HepG2 (cell line): ENCODE data around the gene DMGDH. TPM values are rescaled to one million over a fixed set of nuclear protein-coding genes. Genes with fewer than 3 reads are reported as not detected.
A peak's percentile ranks its signal among the peaks of the same experiment; 100 is the strongest.

Experiments
- FLYWCH1 ChIP-seq: sonication (generic); formaldehyde crosslinking; IDR thresholded peaks from 2 replicates; pipeline ENCODE4 v1.8.1; 2023; ENCODE audit warnings: mild to moderate bottlenecking, missing genetic modification reagents
- GATAD1 ChIP-seq: IDR thresholded peaks from 2 replicates; pipeline ENCODE4 v1.6.1; 2016; ENCODE audit warnings: missing genetic modification reagents, missing compliant biosample characterization
- KDM2A ChIP-seq: sonication (generic); formaldehyde crosslinking; IDR thresholded peaks from 2 replicates; pipeline ENCODE4 v1.4.0; 2020; ENCODE audit warnings: low read depth, missing genetic modification reagents, borderline replicate concordance
- MIER3 ChIP-seq: IDR thresholded peaks from 2 replicates; pipeline ENCODE4 v1.6.1; 2016; ENCODE audit warnings: missing compliant biosample characterization, borderline replicate concordance
- MTA3 ChIP-seq: sonication (generic); formaldehyde crosslinking; IDR thresholded peaks from 2 replicates; pipeline ENCODE4 v1.4.0; 2020; ENCODE audit warnings: missing genetic modification reagents
- NR2F2 ChIP-seq: IDR thresholded peaks from 2 replicates; pipeline ENCODE4 v1.6.1; 2012; ENCODE audit warnings: low read depth, inconsistent platforms, borderline replicate concordance
- PRPF4 ChIP-seq: fragments of 200-400 bp; formaldehyde crosslinking; IDR thresholded peaks from 2 replicates; pipeline ENCODE4 v1.6.1; 2016; ENCODE audit warnings: low read length, low read depth; ENCODE audit not compliant: poor library complexity, severe bottlenecking
- RBFOX2 ChIP-seq: fragments of 200-400 bp; formaldehyde crosslinking; IDR thresholded peaks from 2 replicates; pipeline ENCODE4 v1.6.1; 2017; ENCODE audit warnings: low read depth, mild to moderate bottlenecking, low read length
- REXO4 ChIP-seq: sonication (generic); formaldehyde crosslinking; IDR thresholded peaks from 2 replicates; pipeline ENCODE4 v1.8.0; 2022; ENCODE audit warnings: missing genetic modification reagents, mild to moderate bottlenecking, borderline replicate concordance
- SRF ChIP-seq: IDR thresholded peaks from 2 replicates; pipeline ENCODE4 v1.6.1; 2011; ENCODE audit warnings: mild to moderate bottlenecking, low read depth, low read length, moderate library complexity
- THAP11 ChIP-seq: IDR thresholded peaks from 2 replicates; pipeline ENCODE4 v1.6.1; 2016; ENCODE audit warnings: missing biosample characterization, missing genetic modification reagents
- USF2 ChIP-seq, 2 experiments: sonication (generic) in 1 of 2; formaldehyde crosslinking in 1 of 2; IDR thresholded peaks; 2 replicates each; pipeline versions ENCODE4 v1.5.1 to v1.6.1; 2011 to 2020; ENCODE audit warnings: borderline replicate concordance in 1 of 2, low read depth in 1 of 2, low read length in 1 of 2, mild to moderate bottlenecking in 1 of 2, missing genetic modification reagents in 1 of 2, moderate library complexity in 1 of 2
- ZC3H13 ChIP-seq: sonication (generic); formaldehyde crosslinking; IDR thresholded peaks from 2 replicates; pipeline ENCODE4 v1.8.1; 2023; ENCODE audit warnings: mild to moderate bottlenecking, missing genetic modification reagents, moderate library complexity
- ZFY ChIP-seq: sonication (generic); formaldehyde crosslinking; IDR thresholded peaks from 2 replicates; pipeline ENCODE4 v1.4.0; 2020; ENCODE audit warnings: missing genetic modification reagents
- ZNF24 ChIP-seq: fragments of 450-650 bp; IDR thresholded peaks from 2 replicates; pipeline ENCODE4 v1.6.1; 2017; ENCODE audit warnings: antibody characterized with exemption, mild to moderate bottlenecking
- ZNF274 ChIP-seq: sonication (generic); formaldehyde crosslinking; IDR thresholded peaks from 2 replicates; pipeline ENCODE4 v1.5.1; 2020; ENCODE audit warnings: mild to moderate bottlenecking, missing genetic modification reagents
- ZNF501 ChIP-seq: sonication (generic); formaldehyde crosslinking; IDR thresholded peaks from 2 replicates; pipeline ENCODE4 v1.5.1; 2020; ENCODE audit warnings: mild to moderate bottlenecking, moderate library complexity, missing genetic modification reagents
- ZNF652 ChIP-seq: IDR thresholded peaks from 2 replicates; pipeline ENCODE4 v1.6.1; 2016; ENCODE audit warnings: low read depth, borderline replicate concordance
- ZNF761 ChIP-seq: sonication (generic); formaldehyde crosslinking; conservative IDR thresholded peaks from 2 replicates; pipeline ENCODE4 v1.4.0; 2020; ENCODE audit warnings: mild to moderate bottlenecking, missing genetic modification reagents
- polyA plus RNA-seq, 8 experiments: library from polyadenylated mRNA; depleted of rRNA in 3 of 8; stranded (reverse) in 7 of 8; unstranded in 1 of 8; fragments of >200 nt; fragmentation: Illumina TruSeq in 4 of 8; extraction: Trizol in 4 of 8; gene quantifications; 2 replicates each; pipeline versions ENCODE4 v1.2.1 to v1.2.3, GENCODE V29; 2011 to 2016; ENCODE audit warnings: low read depth in 4 of 8, missing spikeins in 1 of 8, mixed read lengths in 1 of 8; ENCODE audit not compliant: insufficient read depth in 1 of 8
- total RNA-seq, 5 experiments: library from RNA; depleted of rRNA; stranded (reverse); fragments of >200 nt; fragmentation: Illumina TruSeq; extraction: Trizol; gene quantifications; 2 replicates each; pipeline ENCODE4 v1.2.3, GENCODE V29; 2016; ENCODE audit warnings: low read depth in 1 of 5
- TF ChIP-seq, protein P1 (sequence below): sonication (generic); formaldehyde crosslinking; IDR thresholded peaks from 2 replicates; pipeline ENCODE4 v1.4.0; 2020; ENCODE audit warnings: missing genetic modification reagents
- TF ChIP-seq, protein P2 (sequence below): sonication (generic); formaldehyde crosslinking; IDR thresholded peaks from 2 replicates; pipeline ENCODE4 v1.5.1; 2020; ENCODE audit warnings: mild to moderate bottlenecking, moderate library complexity, missing genetic modification reagents
- TF ChIP-seq, protein P3 (sequence below): sonication (generic); formaldehyde crosslinking; IDR thresholded peaks from 2 replicates; pipeline ENCODE4 v1.4.0; 2020; ENCODE audit warnings: missing genetic modification reagents

The DMGDH gene
- total and polyA plus RNA-seq, 2 of the 13 experiments (the other 11 are each of a cell fraction or from before 2014, with no cell fraction given): 3.6 to 7.9 TPM

DNA sequence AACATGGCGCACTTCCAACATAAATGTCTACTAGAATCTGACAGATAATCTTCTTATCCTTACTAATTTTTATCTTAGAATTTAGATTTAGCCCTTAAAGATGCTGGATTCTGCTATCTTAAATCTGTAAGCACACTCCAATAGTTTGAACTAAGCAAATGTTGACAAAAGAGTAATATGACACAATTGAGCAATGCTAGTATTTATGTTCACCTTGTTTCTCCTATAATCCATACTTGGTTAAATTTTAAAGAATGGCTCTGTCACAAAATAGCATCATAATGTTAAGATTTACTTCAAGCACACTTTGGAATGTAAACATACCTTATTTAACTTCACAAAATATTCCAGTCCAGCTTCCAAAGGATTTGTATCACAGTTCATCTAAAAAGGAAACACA is 45.5 kb downstream of the DMGDH start (continued):
- TF ChIP-seq, protein P1, sequence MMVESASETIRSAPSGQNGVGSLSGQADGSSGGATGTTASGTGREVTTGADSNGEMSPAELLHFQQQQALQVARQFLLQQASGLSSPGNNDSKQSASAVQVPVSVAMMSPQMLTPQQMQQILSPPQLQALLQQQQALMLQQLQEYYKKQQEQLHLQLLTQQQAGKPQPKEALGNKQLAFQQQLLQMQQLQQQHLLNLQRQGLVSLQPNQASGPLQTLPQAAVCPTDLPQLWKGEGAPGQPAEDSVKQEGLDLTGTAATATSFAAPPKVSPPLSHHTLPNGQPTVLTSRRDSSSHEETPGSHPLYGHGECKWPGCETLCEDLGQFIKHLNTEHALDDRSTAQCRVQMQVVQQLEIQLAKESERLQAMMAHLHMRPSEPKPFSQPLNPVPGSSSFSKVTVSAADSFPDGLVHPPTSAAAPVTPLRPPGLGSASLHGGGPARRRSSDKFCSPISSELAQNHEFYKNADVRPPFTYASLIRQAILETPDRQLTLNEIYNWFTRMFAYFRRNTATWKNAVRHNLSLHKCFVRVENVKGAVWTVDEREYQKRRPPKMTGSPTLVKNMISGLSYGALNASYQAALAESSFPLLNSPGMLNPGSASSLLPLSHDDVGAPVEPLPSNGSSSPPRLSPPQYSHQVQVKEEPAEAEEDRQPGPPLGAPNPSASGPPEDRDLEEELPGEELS: peak; percentile 53; the same call in 1 of the 2 replicates
- TF ChIP-seq, protein P2, sequence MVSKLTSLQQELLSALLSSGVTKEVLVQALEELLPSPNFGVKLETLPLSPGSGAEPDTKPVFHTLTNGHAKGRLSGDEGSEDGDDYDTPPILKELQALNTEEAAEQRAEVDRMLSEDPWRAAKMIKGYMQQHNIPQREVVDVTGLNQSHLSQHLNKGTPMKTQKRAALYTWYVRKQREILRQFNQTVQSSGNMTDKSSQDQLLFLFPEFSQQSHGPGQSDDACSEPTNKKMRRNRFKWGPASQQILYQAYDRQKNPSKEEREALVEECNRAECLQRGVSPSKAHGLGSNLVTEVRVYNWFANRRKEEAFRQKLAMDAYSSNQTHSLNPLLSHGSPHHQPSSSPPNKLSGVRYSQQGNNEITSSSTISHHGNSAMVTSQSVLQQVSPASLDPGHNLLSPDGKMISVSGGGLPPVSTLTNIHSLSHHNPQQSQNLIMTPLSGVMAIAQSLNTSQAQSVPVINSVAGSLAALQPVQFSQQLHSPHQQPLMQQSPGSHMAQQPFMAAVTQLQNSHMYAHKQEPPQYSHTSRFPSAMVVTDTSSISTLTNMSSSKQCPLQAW (CRISPR knock-in tag): no peak
- TF ChIP-seq THAP11 (peak; percentile 56; the same call in 1 of the 2 replicates), ZNF652 (peak; percentile 42; the same call in 1 of the 2 replicates), MIER3 (CRISPR knock-in tag) (peak; percentile 63; the same call in 1 of the 2 replicates), RBFOX2 (no peak), NR2F2 (peak; percentile 56; the same call in 1 of the 2 replicates), PRPF4 (no peak), ZFY (CRISPR knock-in tag) (no peak), ZNF761 (no peak), USF2 (IDR thresholded peaks at IDR 0.05; ENCODE audit: low read depth, low read length) (no peak), USF2 (CRISPR knock-in tag; IDR thresholded peaks at IDR 0.05; ENCODE audit: borderline replicate concordance) (no peak), GATAD1 (CRISPR knock-in tag) (no peak), MTA3 (CRISPR knock-in tag) (no peak), SRF (no peak), FLYWCH1 (CRISPR knock-in tag) (no peak), ZC3H13 (no peak), REXO4 (CRISPR knock-in tag) (no peak), KDM2A (no peak), ZNF501 (CRISPR knock-in tag) (no peak), ZNF274 (no peak), ZNF24 (0 out of 2 replicates have a peak, but pooled peaks have one; percentile 6)
- TF ChIP-seq, protein P3, sequence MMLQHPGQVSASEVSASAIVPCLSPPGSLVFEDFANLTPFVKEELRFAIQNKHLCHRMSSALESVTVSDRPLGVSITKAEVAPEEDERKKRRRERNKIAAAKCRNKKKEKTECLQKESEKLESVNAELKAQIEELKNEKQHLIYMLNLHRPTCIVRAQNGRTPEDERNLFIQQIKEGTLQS: no peak
